HFF-Myc (cell line): ENCODE data around the gene ANO7.

Experiments used
- DNase-seq: peaks from one replicate; pipeline ENCODE4 v3.0.0-alpha.2; 2011; ENCODE audit warnings: low read depth; ENCODE audit errors: extremely low read depth
- H3K4me3 ChIP-seq: replicated peaks from 2 replicates; pipeline ENCODE4 v1.5.1; 2011; ENCODE audit warnings: low read depth, mild to moderate bottlenecking, control low read depth, low read length
- CTCF ChIP-seq: IDR thresholded peaks from 2 replicates; pipeline ENCODE4 v1.5.1; 2012; ENCODE audit warnings: mild to moderate bottlenecking, low read depth, low read length, control low read depth; ENCODE audit errors: missing control alignments

Gene ANO7

GRCh38 chr2:241198381-241199279 is 10.2 kb downstream of the ANO7 start:
- H3K4me3 ChIP-seq: no peak overlapping the region
- no peak for DNase-seq
- TF ChIP-seq CTCF: no peak

- no peak for DNase-seq
- H3K4me3 ChIP-seq: no peak overlapping the region
- TF ChIP-seq CTCF: no peak
Measured at GRCh38 chr2:241199286-241199685, 10.8 kb downstream of the ANO7 start.

- no peak overlapping the region for H3K4me3 ChIP-seq
- TF ChIP-seq CTCF: no peak
- DNase-seq: no peak
Measured at GRCh38 chr2:241199897-241200821, 11.7 kb downstream of the ANO7 start.

DNA sequence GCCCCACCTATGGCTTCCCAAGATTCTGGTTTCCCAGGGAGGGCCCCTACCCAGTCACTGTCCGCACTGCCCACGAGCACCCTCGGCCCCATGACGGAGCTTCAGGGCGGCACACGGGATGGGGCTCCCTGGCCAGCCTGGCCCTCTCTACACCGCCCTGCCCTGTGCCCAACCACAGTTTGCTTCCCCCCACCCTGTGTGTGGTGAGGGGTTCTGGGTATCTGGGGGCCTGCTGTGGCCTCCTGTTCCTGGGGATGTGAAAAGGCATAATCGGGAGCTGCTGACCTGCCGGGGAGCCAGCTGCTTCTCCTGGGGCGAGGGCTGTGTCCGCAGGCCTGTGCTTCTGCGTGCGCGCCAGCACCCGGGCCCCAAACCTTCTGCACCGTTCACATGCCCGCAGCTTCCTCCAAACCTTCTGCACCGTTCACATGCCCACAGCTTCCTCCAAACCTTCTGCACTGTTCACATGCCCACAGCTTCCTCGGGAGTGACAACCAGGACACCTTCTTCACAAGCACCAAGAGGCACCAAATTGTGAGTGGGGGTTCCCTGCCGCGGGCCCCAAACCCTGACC is 12.4 kb downstream of the ANO7 start:
- no peak for DNase-seq
- TF ChIP-seq CTCF: no peak
- no peak overlapping the region for H3K4me3 ChIP-seq

GRCh38 chr2:241201445-241202267 is 13.2 kb downstream of the ANO7 start:
- DNase-seq: no peak
- H3K4me3 ChIP-seq: no peak overlapping the region
- no peak for TF ChIP-seq CTCF

DNA sequence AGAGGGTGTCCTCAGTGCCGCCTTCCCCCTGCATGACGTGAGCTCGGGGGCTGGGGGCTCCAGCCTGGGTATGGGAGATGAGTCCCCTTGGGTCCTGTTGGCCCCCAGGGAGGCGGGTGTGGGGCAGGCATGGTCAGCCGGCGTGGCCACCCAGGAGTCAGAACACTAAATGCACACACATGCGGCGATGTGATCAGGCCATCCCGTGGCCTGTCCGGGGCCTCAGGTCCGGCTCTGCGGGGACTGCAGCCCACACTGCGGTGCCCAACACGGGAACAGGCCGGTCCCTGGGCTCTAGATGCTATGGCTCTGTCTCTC is 13.8 kb downstream of the ANO7 start:
- TF ChIP-seq CTCF: no peak
- no peak overlapping the region for H3K4me3 ChIP-seq
- no peak for DNase-seq
